ENCODE measurements around the gene HACD2. TPM values are rescaled to one million over a fixed set of nuclear protein-coding genes. Genes with fewer than 3 reads are reported as not detected.

HACD2 gene
- polyA plus RNA-seq, 2 donors = 12.0 to 17.1 TPM

- 49 to 53% methylated on average over 3 of the region's 3 CpGs for WGBS, 2 donors
- no peak overlapping the region for H3K27ac ChIP-seq (ENCODE audit: low read depth in 2 of 2, low read length in 1 of 2)
Observed at GRCh38 chr3:123583561-123583960, 1.3 kb downstream of the HACD2 start.

GRCh38 chr3:123582315-123582714 lies 2.5 kb downstream of the HACD2 start:
- WGBS, 2 donors = 56 to 64% methylated on average over 3 of the region's 3 CpGs
- peak overlapping the region in 1 of 2 donors; percentile 39 for H3K27ac ChIP-seq (ENCODE audit: low read depth in 2 of 2, low read length in 1 of 2)
- H3K36me3 ChIP-seq (ENCODE audit: control insufficient read depth in 2 of 2, insufficient read depth in 2 of 2, low read length in 1 of 2) = peaks cover 0 to 3% of the 10 kb centered on the region in 2 donors
- no peaks in the 10 kb centered on the region for H3K4me1 ChIP-seq (ENCODE audit: control insufficient read depth in 2 of 2, insufficient read depth in 2 of 2, low read length in 1 of 2)
- H3K27me3 ChIP-seq (ENCODE audit: control insufficient read depth in 1 of 2, insufficient read depth in 2 of 2, low read length in 2 of 2) = no peaks in the 10 kb centered on the region
- H3K9me3 ChIP-seq (ENCODE audit: control insufficient read depth in 2 of 2, insufficient read depth in 1 of 2, low read depth in 1 of 2, low read length in 1 of 2) = no peaks in the 10 kb centered on the region
- no peak overlapping the region for H3K4me3 ChIP-seq (ENCODE audit: low read depth in 1 of 2, low read length in 2 of 2)

More at GRCh38 chr3:123583561-123583960, 1.3 kb downstream of the HACD2 start:
- no peaks in the 10 kb centered on the region for H3K9me3 ChIP-seq (ENCODE audit: control insufficient read depth in 2 of 2, insufficient read depth in 1 of 2, low read depth in 1 of 2, low read length in 1 of 2)
- no peaks in the 10 kb centered on the region for H3K27me3 ChIP-seq (ENCODE audit: control insufficient read depth in 1 of 2, insufficient read depth in 2 of 2, low read length in 2 of 2)
- H3K4me1 ChIP-seq (ENCODE audit: control insufficient read depth in 2 of 2, insufficient read depth in 2 of 2, low read length in 1 of 2) = no peaks in the 10 kb centered on the region
- H3K36me3 ChIP-seq (ENCODE audit: control insufficient read depth in 2 of 2, insufficient read depth in 2 of 2, low read length in 1 of 2) = peaks cover 0 to 3% of the 10 kb centered on the region in 2 donors
- peak overlapping the region in 1 of 2 donors; percentile 87 for H3K4me3 ChIP-seq (ENCODE audit: low read depth in 1 of 2, low read length in 2 of 2)

- no peaks in the 10 kb centered on the region for H3K4me1 ChIP-seq (ENCODE audit: control insufficient read depth in 2 of 2, insufficient read depth in 2 of 2, low read length in 1 of 2)
- 81 to 85% methylated on average over 3 of the region's 3 CpGs for WGBS, 2 donors
- peaks cover 0 to 3% of the 10 kb centered on the region in 2 donors for H3K36me3 ChIP-seq (ENCODE audit: control insufficient read depth in 2 of 2, insufficient read depth in 2 of 2, low read length in 1 of 2)
- no peak overlapping the region for H3K27ac ChIP-seq (ENCODE audit: low read depth in 2 of 2, low read length in 1 of 2)
- H3K9me3 ChIP-seq (ENCODE audit: control insufficient read depth in 2 of 2, insufficient read depth in 1 of 2, low read depth in 1 of 2, low read length in 1 of 2) = no peaks in the 10 kb centered on the region
- H3K27me3 ChIP-seq (ENCODE audit: control insufficient read depth in 1 of 2, insufficient read depth in 2 of 2, low read length in 2 of 2) = no peaks in the 10 kb centered on the region
- H3K4me3 ChIP-seq (ENCODE audit: low read depth in 1 of 2, low read length in 2 of 2) = no peak overlapping the region
Observed at GRCh38 chr3:123576122-123576521, 8.7 kb downstream of the HACD2 start.

- Histone ChIP-seq H3K36me3 (ENCODE audit: control insufficient read depth in 2 of 2, insufficient read depth in 2 of 2, low read length in 1 of 2) (no peaks in the 10 kb centered on the region), H3K4me1 (ENCODE audit: control insufficient read depth in 2 of 2, insufficient read depth in 2 of 2, low read length in 1 of 2) (no peaks in the 10 kb centered on the region), H3K27me3 (ENCODE audit: control insufficient read depth in 1 of 2, insufficient read depth in 2 of 2, low read length in 2 of 2) (no peaks in the 10 kb centered on the region), H3K27ac (ENCODE audit: low read depth in 2 of 2, low read length in 1 of 2) (no peak overlapping the region), H3K9me3 (ENCODE audit: control insufficient read depth in 2 of 2, insufficient read depth in 1 of 2, low read depth in 1 of 2, low read length in 1 of 2) (no peaks in the 10 kb centered on the region), H3K4me3 (ENCODE audit: low read depth in 1 of 2, low read length in 2 of 2) (no peak overlapping the region)
- 92 to 97% methylated on average over 2 of the region's 2 CpGs for WGBS, 2 donors
Observed at GRCh38 chr3:123571973-123572365, 12.9 kb downstream of the HACD2 start.

- H3K4me3 ChIP-seq (ENCODE audit: low read depth in 1 of 2, low read length in 2 of 2) = no peak overlapping the region
- H3K36me3 ChIP-seq (ENCODE audit: control insufficient read depth in 2 of 2, insufficient read depth in 2 of 2, low read length in 1 of 2) = no peaks in the 10 kb centered on the region
- no peaks in the 10 kb centered on the region for H3K4me1 ChIP-seq (ENCODE audit: control insufficient read depth in 2 of 2, insufficient read depth in 2 of 2, low read length in 1 of 2)
- WGBS, 2 donors = 75 to 82% methylated on average over 4 of the region's 4 CpGs
- no peak overlapping the region for H3K27ac ChIP-seq (ENCODE audit: low read depth in 2 of 2, low read length in 1 of 2)
- no peaks in the 10 kb centered on the region for H3K27me3 ChIP-seq (ENCODE audit: control insufficient read depth in 1 of 2, insufficient read depth in 2 of 2, low read length in 2 of 2)
- H3K9me3 ChIP-seq (ENCODE audit: control insufficient read depth in 2 of 2, insufficient read depth in 1 of 2, low read depth in 1 of 2, low read length in 1 of 2) = no peaks in the 10 kb centered on the region
Observed at GRCh38 chr3:123571264-123571972, 13.4 kb downstream of the HACD2 start.

GRCh38 chr3:123568875-123569274 lies 16.0 kb downstream of the HACD2 start:
- Histone ChIP-seq H3K27me3 (ENCODE audit: control insufficient read depth in 1 of 2, insufficient read depth in 2 of 2, low read length in 2 of 2) (no peaks in the 10 kb centered on the region), H3K4me1 (ENCODE audit: control insufficient read depth in 2 of 2, insufficient read depth in 2 of 2, low read length in 1 of 2) (no peaks in the 10 kb centered on the region), H3K9me3 (ENCODE audit: control insufficient read depth in 2 of 2, insufficient read depth in 1 of 2, low read depth in 1 of 2, low read length in 1 of 2) (no peaks in the 10 kb centered on the region), H3K36me3 (ENCODE audit: control insufficient read depth in 2 of 2, insufficient read depth in 2 of 2, low read length in 1 of 2) (peaks cover 0 to 2% of the 10 kb centered on the region in 2 donors), H3K27ac (ENCODE audit: low read depth in 2 of 2, low read length in 1 of 2) (no peak overlapping the region), H3K4me3 (ENCODE audit: low read depth in 1 of 2, low read length in 2 of 2) (no peak overlapping the region)

- WGBS, 2 donors = 88 to 92% methylated on average over 7 of the region's 7 CpGs
- Histone ChIP-seq H3K27me3 (ENCODE audit: control insufficient read depth in 1 of 2, insufficient read depth in 2 of 2, low read length in 2 of 2) (no peaks in the 10 kb centered on the region), H3K27ac (ENCODE audit: low read depth in 2 of 2, low read length in 1 of 2) (no peak overlapping the region), H3K4me1 (ENCODE audit: control insufficient read depth in 2 of 2, insufficient read depth in 2 of 2, low read length in 1 of 2) (no peaks in the 10 kb centered on the region), H3K4me3 (ENCODE audit: low read depth in 1 of 2, low read length in 2 of 2) (no peak overlapping the region), H3K9me3 (ENCODE audit: control insufficient read depth in 2 of 2, insufficient read depth in 1 of 2, low read depth in 1 of 2, low read length in 1 of 2) (no peaks in the 10 kb centered on the region), H3K36me3 (ENCODE audit: control insufficient read depth in 2 of 2, insufficient read depth in 2 of 2, low read length in 1 of 2) (peaks cover 0 to 5% of the 10 kb centered on the region in 2 donors)
Observed at GRCh38 chr3:123568034-123568433, 16.8 kb downstream of the HACD2 start.

GRCh38 chr3:123564056-123564455 lies 20.8 kb downstream of the HACD2 start:
- Histone ChIP-seq H3K9me3 (ENCODE audit: control insufficient read depth in 2 of 2, insufficient read depth in 1 of 2, low read depth in 1 of 2, low read length in 1 of 2) (no peaks in the 10 kb centered on the region), H3K27ac (ENCODE audit: low read depth in 2 of 2, low read length in 1 of 2) (no peak overlapping the region), H3K27me3 (ENCODE audit: control insufficient read depth in 1 of 2, insufficient read depth in 2 of 2, low read length in 2 of 2) (no peaks in the 10 kb centered on the region), H3K4me3 (ENCODE audit: low read depth in 1 of 2, low read length in 2 of 2) (no peak overlapping the region), H3K36me3 (ENCODE audit: control insufficient read depth in 2 of 2, insufficient read depth in 2 of 2, low read length in 1 of 2) (peaks cover 0 to 5% of the 10 kb centered on the region in 2 donors), H3K4me1 (ENCODE audit: control insufficient read depth in 2 of 2, insufficient read depth in 2 of 2, low read length in 1 of 2) (no peaks in the 10 kb centered on the region)
- 92 to 95% methylated on average over 6 of the region's 6 CpGs for WGBS, 2 donors

GRCh38 chr3:123562547-123562946 lies 22.3 kb downstream of the HACD2 start:
- WGBS, 2 donors = 92 to 95% methylated on average over 1 of the region's 1 CpG
- no peak overlapping the region for H3K4me3 ChIP-seq (ENCODE audit: low read depth in 1 of 2, low read length in 2 of 2)
- H3K27ac ChIP-seq (ENCODE audit: low read depth in 2 of 2, low read length in 1 of 2) = no peak overlapping the region
- no peaks in the 10 kb centered on the region for H3K9me3 ChIP-seq (ENCODE audit: control insufficient read depth in 2 of 2, insufficient read depth in 1 of 2, low read depth in 1 of 2, low read length in 1 of 2)
- H3K27me3 ChIP-seq (ENCODE audit: control insufficient read depth in 1 of 2, insufficient read depth in 2 of 2, low read length in 2 of 2) = no peaks in the 10 kb centered on the region
- no peaks in the 10 kb centered on the region for H3K4me1 ChIP-seq (ENCODE audit: control insufficient read depth in 2 of 2, insufficient read depth in 2 of 2, low read length in 1 of 2)
- H3K36me3 ChIP-seq (ENCODE audit: control insufficient read depth in 2 of 2, insufficient read depth in 2 of 2, low read length in 1 of 2) = peaks cover 0 to 5% of the 10 kb centered on the region in 2 donors

GRCh38 chr3:123561188-123561587 lies 23.7 kb downstream of the HACD2 start:
- H3K27ac ChIP-seq (ENCODE audit: low read depth in 2 of 2, low read length in 1 of 2) = no peak overlapping the region

More at GRCh38 chr3:123561188-123561587, 23.7 kb downstream of the HACD2 start:
- 73 to 96% methylated on average over 2 of the region's 2 CpGs for WGBS, 2 donors
- Histone ChIP-seq H3K4me3 (ENCODE audit: low read depth in 1 of 2, low read length in 2 of 2) (no peak overlapping the region), H3K9me3 (ENCODE audit: control insufficient read depth in 2 of 2, insufficient read depth in 1 of 2, low read depth in 1 of 2, low read length in 1 of 2) (no peaks in the 10 kb centered on the region), H3K4me1 (ENCODE audit: control insufficient read depth in 2 of 2, insufficient read depth in 2 of 2, low read length in 1 of 2) (no peaks in the 10 kb centered on the region), H3K27me3 (ENCODE audit: control insufficient read depth in 1 of 2, insufficient read depth in 2 of 2, low read length in 2 of 2) (no peaks in the 10 kb centered on the region), H3K36me3 (ENCODE audit: control insufficient read depth in 2 of 2, insufficient read depth in 2 of 2, low read length in 1 of 2) (peaks cover 0 to 5% of the 10 kb centered on the region in 2 donors)

Data from esophagus (tissue), 2 donors.